ENCODE measurements around the gene TMEM101. TPM values are rescaled to one million over a fixed set of nuclear protein-coding genes. Genes with fewer than 3 reads are reported as not detected.
A peak's percentile ranks its signal among the peaks of the same experiment; 100 is the strongest.

TMEM101 gene
- total and polyA plus RNA-seq, 2 donors (not counting 3 experiments of a cell fraction or from before 2014, with no cell fraction given), result 30.4 to 60.2 TPM

- no peaks in the 10 kb centered on the region for H4K20me1 ChIP-seq (replicated peaks; ENCODE audit: control insufficient read depth, extremely low read depth, insufficient read depth, low read length)
- peak overlapping the region; percentile 40 for H2AFZ ChIP-seq (ENCODE audit: low read depth, low read length)
- no peak for FAIRE-seq
- H3K36me3 ChIP-seq (ENCODE audit: control insufficient read depth in 2 of 2, extremely low read depth in 1 of 2, insufficient read depth in 2 of 2, low read length in 2 of 2), result no peaks in the 10 kb centered on the region
- H3K4me3 ChIP-seq (replicated peaks in 1 of 3; ENCODE audit: insufficient read depth in 1 of 3, low read depth in 1 of 3, low read length in 3 of 3), result no peak overlapping the region
- H3K27me3 ChIP-seq (ENCODE audit: control insufficient read depth in 2 of 2, insufficient read depth in 2 of 2, low read length in 2 of 2), result peaks cover 10 to 11% of the 10 kb centered on the region in 2 experiments
- POLR2A ChIA-PET, result no interaction called here
- DNase-seq (ENCODE audit: low read depth, low spot score), result no peak
- intact Hi-C loops (cut with micrococcal nuclease) (no loop called here), dilution Hi-C loops (cut with MboI; ENCODE audit: extremely low pct_ligation_motif_present, low sequenced_read_pairs) (no loop called here)
- TF ChIP-seq POLR2A (IDR thresholded peaks at IDR 0.05; ENCODE audit: low read depth, low read length), result no peak
- no peak for TF ChIP-seq EZH2 (IDR thresholded peaks at IDR 0.05; ENCODE audit: borderline replicate concordance, low read depth, low read length, severe bottlenecking)
- no peak for TF ChIP-seq JUN (IDR thresholded peaks at IDR 0.05; ENCODE audit: borderline replicate concordance, insufficient read depth, insufficient read length, low read depth)
- no peak for TF ChIP-seq MAX (IDR thresholded peaks at IDR 0.05; ENCODE audit: insufficient read depth, insufficient read length)
- TF ChIP-seq POLR2AphosphoS5 (IDR thresholded peaks at IDR 0.05; ENCODE audit: insufficient read depth, low read depth, low read length), result no peak
- no peak for TF ChIP-seq MYC (IDR thresholded peaks at IDR 0.05; ENCODE audit: low read depth, low read length)
- TF ChIP-seq CTCF (IDR thresholded peaks at IDR 0.05; ENCODE audit: extremely low read depth in 1 of 2, insufficient read depth in 1 of 2, low read depth in 1 of 2, low read length in 2 of 2), result no peak
- TF ChIP-seq GATA2 (IDR thresholded peaks at IDR 0.05; ENCODE audit: insufficient read depth, insufficient read length, low read depth, low read length), result no peak
- TF ChIP-seq FOS (IDR thresholded peaks at IDR 0.05; ENCODE audit: borderline replicate concordance, insufficient read depth, low read length), result no peak
- CTCF ChIA-PET, result interaction anchor here (1.5 to 2.7 kb wide), 2 partner anchors 40 to 44 kb away, joined by 4 to 14 read pairs; no protein-coding TSS in a partner anchor
- no peak overlapping the region for H3K4me2 ChIP-seq (ENCODE audit: insufficient read depth, low read length)
- no peak overlapping the region for H3K27ac ChIP-seq (ENCODE audit: insufficient read depth, low read depth, low read length)
- H3K79me2 ChIP-seq (ENCODE audit: control insufficient read depth, insufficient read depth, low read length), result no peaks in the 10 kb centered on the region
- H3K9me3 ChIP-seq (replicated peaks; ENCODE audit: control insufficient read depth, insufficient read depth, low read length), result no peaks in the 10 kb centered on the region
- BruUV-seq (replicated peaks), result no TSS peak
- H3K9me1 ChIP-seq (replicated peaks; ENCODE audit: control insufficient read depth, extremely low read depth, insufficient read depth, low read length), result no peaks in the 10 kb centered on the region
- no peak overlapping the region for H3K9ac ChIP-seq (replicated peaks; ENCODE audit: extremely low read depth, insufficient read depth, low read length)
- peaks cover 4% of the 10 kb centered on the region for H3K4me1 ChIP-seq (ENCODE audit: control insufficient read depth, extremely low read depth, insufficient read depth, low read length)
Observed at GRCh38 chr17:43984521-43984920, 30.2 kb downstream of the TMEM101 start.

Measured in endothelial cell of umbilical vein (primary cell).